ENCODE data around the gene ATN1. TPM values are rescaled to one million over a fixed set of nuclear protein-coding genes. Genes with fewer than 3 reads are reported as not detected.

Gene ATN1
- total and polyA plus RNA-seq, 2 donors (not counting 1 experiment from before 2014, with no cell fraction given), result 9.4 to 21.5 TPM

- no peak overlapping the region for H3K4me2 ChIP-seq (ENCODE audit: extremely low read depth, insufficient read depth, low read length)
- H2AFZ ChIP-seq (ENCODE audit: low read length), result no peak overlapping the region
- H3K27me3 ChIP-seq (ENCODE audit: control insufficient read depth, insufficient read depth, low read length), result no peaks in the 10 kb centered on the region
- H3K36me3 ChIP-seq (ENCODE audit: control insufficient read depth, insufficient read depth, low read length), result no peaks in the 10 kb centered on the region
- no peaks in the 10 kb centered on the region for H4K20me1 ChIP-seq (ENCODE audit: control insufficient read depth, extremely low read depth, insufficient read depth, low read length)
- no peaks in the 10 kb centered on the region for H3K79me2 ChIP-seq (ENCODE audit: control insufficient read depth, insufficient read depth, low read length)
- no peak overlapping the region for H3K9ac ChIP-seq (ENCODE audit: insufficient read depth, low read length)
- H3K4me3 ChIP-seq (replicated peaks in 1 of 4; ENCODE audit: control extremely low read depth in 1 of 4, insufficient read depth in 1 of 4, low read depth in 3 of 4, low read length in 4 of 4), result no peak overlapping the region
- H3K9me3 ChIP-seq (ENCODE audit: control insufficient read depth, insufficient read depth, low read depth, low read length), result no peaks in the 10 kb centered on the region
- no peak for TF ChIP-seq CTCF (conservative IDR thresholded peaks at IDR 0.05 in 1 of 2, IDR thresholded peaks at IDR 0.05 in 1 of 2; ENCODE audit: low read depth in 1 of 2, low read length in 2 of 2)
- TF ChIP-seq EZH2 (IDR thresholded peaks at IDR 0.05; ENCODE audit: low read length, missing control alignments), result no peak
- DNase-seq (ENCODE audit: low read depth in 2 of 2), result no peak
- H3K4me1 ChIP-seq (ENCODE audit: control insufficient read depth, extremely low read depth, insufficient read depth, low read length), result no peaks in the 10 kb centered on the region
- H3K27ac ChIP-seq (ENCODE audit: insufficient read depth, low read length), result no peak overlapping the region
Observed at GRCh38 chr12:6955108-6956020, 27.6 kb downstream of the ATN1 start.

- DNase-seq (ENCODE audit: low read depth in 2 of 2), result no peak
- Histone ChIP-seq H3K27ac (ENCODE audit: insufficient read depth, low read length) (no peak overlapping the region), H3K4me3 (replicated peaks in 1 of 4; ENCODE audit: control extremely low read depth in 1 of 4, insufficient read depth in 1 of 4, low read depth in 3 of 4, low read length in 4 of 4) (no peak overlapping the region), H3K27me3 (ENCODE audit: control insufficient read depth, insufficient read depth, low read length) (no peaks in the 10 kb centered on the region), H4K20me1 (ENCODE audit: control insufficient read depth, extremely low read depth, insufficient read depth, low read length) (no peaks in the 10 kb centered on the region), H3K9ac (ENCODE audit: insufficient read depth, low read length) (no peak overlapping the region), H3K79me2 (ENCODE audit: control insufficient read depth, insufficient read depth, low read length) (no peaks in the 10 kb centered on the region), H3K4me1 (ENCODE audit: control insufficient read depth, extremely low read depth, insufficient read depth, low read length) (no peaks in the 10 kb centered on the region), H3K9me3 (ENCODE audit: control insufficient read depth, insufficient read depth, low read depth, low read length) (no peaks in the 10 kb centered on the region), H3K4me2 (ENCODE audit: extremely low read depth, insufficient read depth, low read length) (no peak overlapping the region), H3K36me3 (ENCODE audit: control insufficient read depth, insufficient read depth, low read length) (no peaks in the 10 kb centered on the region), H2AFZ (ENCODE audit: low read length) (no peak overlapping the region)
- TF ChIP-seq EZH2 (IDR thresholded peaks at IDR 0.05; ENCODE audit: low read length, missing control alignments), result no peak
Observed at GRCh38 chr12:6956021-6956727, 28.4 kb downstream of the ATN1 start.

- Histone ChIP-seq H4K20me1 (ENCODE audit: control insufficient read depth, extremely low read depth, insufficient read depth, low read length) (no peaks in the 10 kb centered on the region), H3K4me3 (replicated peaks in 1 of 4; ENCODE audit: control extremely low read depth in 1 of 4, insufficient read depth in 1 of 4, low read depth in 3 of 4, low read length in 4 of 4) (no peak overlapping the region), H3K27me3 (ENCODE audit: control insufficient read depth, insufficient read depth, low read length) (no peaks in the 10 kb centered on the region), H3K27ac (ENCODE audit: insufficient read depth, low read length) (no peak overlapping the region), H3K9ac (ENCODE audit: insufficient read depth, low read length) (no peak overlapping the region), H3K4me1 (ENCODE audit: control insufficient read depth, extremely low read depth, insufficient read depth, low read length) (peaks cover 1% of the 10 kb centered on the region), H2AFZ (ENCODE audit: low read length) (no peak overlapping the region), H3K79me2 (ENCODE audit: control insufficient read depth, insufficient read depth, low read length) (no peaks in the 10 kb centered on the region), H3K36me3 (ENCODE audit: control insufficient read depth, insufficient read depth, low read length) (no peaks in the 10 kb centered on the region), H3K4me2 (ENCODE audit: extremely low read depth, insufficient read depth, low read length) (no peak overlapping the region), H3K9me3 (ENCODE audit: control insufficient read depth, insufficient read depth, low read depth, low read length) (no peaks in the 10 kb centered on the region)
- TF ChIP-seq CTCF (conservative IDR thresholded peaks at IDR 0.05 in 1 of 2, IDR thresholded peaks at IDR 0.05 in 1 of 2; ENCODE audit: low read depth in 1 of 2, low read length in 2 of 2) (no peak), EZH2 (IDR thresholded peaks at IDR 0.05; ENCODE audit: low read length, missing control alignments) (no peak)
- DNase-seq (ENCODE audit: low read depth in 2 of 2), result no peak
Observed at GRCh38 chr12:6957151-6957701, 29.5 kb downstream of the ATN1 start.

Data from fibroblast of lung (primary cell).